ENCODE data around the gene CAP1. TPM values are rescaled to one million over a fixed set of nuclear protein-coding genes. Genes with fewer than 3 reads are reported as not detected.

Gene CAP1
- total and polyA plus RNA-seq, 9 of the 15 experiments (the other 6 are each of a cell fraction or from before 2014, with no cell fraction given): 230 to 658 (median 281) TPM

GRCh38 chr1:40039245-40039756 lies 1.2 kb upstream of the CAP1 start:
- 2% methylated on average over 10 of the region's 10 CpGs for WGBS (ENCODE audit: insufficient coverage, low coverage, missing lambda C conversion rate)
- Histone ChIP-seq H3K9ac (ENCODE audit: insufficient read depth in 1 of 2, low read depth in 2 of 2, low read length in 2 of 2) (peak overlapping the region; percentile 99), H3K9me1 (ENCODE audit: control insufficient read depth, insufficient read depth, low read length) (no peaks in the 10 kb centered on the region), H4K20me1 (replicated peaks; ENCODE audit: control insufficient read depth, insufficient read depth, low read length) (no peaks in the 10 kb centered on the region; the same call in 1 of the 2 replicates), H3K4me1 (replicated peaks in 1 of 2; ENCODE audit: control insufficient read depth in 2 of 2, insufficient read depth in 2 of 2, low read length in 2 of 2) (peaks cover 35 to 62% of the 10 kb centered on the region in 2 experiments), H2AFZ (ENCODE audit: low read depth, low read length) (peak overlapping the region; percentile 64), H3K79me2 (ENCODE audit: control insufficient read depth, insufficient read depth, low read length) (peaks cover 38% of the 10 kb centered on the region), H3K4me2 (ENCODE audit: insufficient read depth, low read length) (peak overlapping the region; percentile 97), H3K9me3 (replicated peaks; ENCODE audit: control insufficient read depth, insufficient read depth, low read depth, low read length) (no peaks in the 10 kb centered on the region), H3K4me3 (peak overlapping the region; percentile 91), H3K27ac (ENCODE audit: extremely low read depth, low read depth, low read length) (peak overlapping the region; percentile 99), H3K36me3 (ENCODE audit: control insufficient read depth, insufficient read depth, low read length) (peaks cover 24% of the 10 kb centered on the region), H3K27me3 (ENCODE audit: control insufficient read depth in 2 of 2, insufficient read depth in 2 of 2, low read length in 2 of 2) (no peaks in the 10 kb centered on the region)
- no TSS peak for BruUV-seq (replicated peaks)
- no peak for FAIRE-seq
- ATAC-seq: no peak
- POLR2A ChIA-PET: interaction anchor here (0.6 to 6.2 kb wide), 15 partner anchors 10 to 1326 kb away, joined by 3 to 72 read pairs (median 3); partner anchors contain the start of gene MYCL
- DNase-seq (ENCODE audit: extremely low read depth in 1 of 4, low spot score in 3 of 4): no peak
- intact Hi-C loops (cut with micrococcal nuclease) (no loop called here), in situ Hi-C loops (cut with MboI) (no loop called here)
- CTCF ChIA-PET (ENCODE audit: low intra/inter-chr PET ratio): no interaction called here
- TF ChIP-seq KLF10 (CRISPR knock-in tag; IDR thresholded peaks at IDR 0.05): 0 out of 2 replicates have a peak, but pooled peaks have one; percentile 24
- peak; percentile 87 for TF ChIP-seq MEIS2 (IDR thresholded peaks at IDR 0.05; ENCODE audit: partially characterized antibody)
- TF ChIP-seq NFXL1 (CRISPR knock-in tag; IDR thresholded peaks at IDR 0.05): 0 out of 2 replicates have a peak, but pooled peaks have one; percentile 26
- TF ChIP-seq MEF2D (tag; conservative IDR thresholded peaks at IDR 0.05; ENCODE audit: low read depth): peak; percentile 71
- TF ChIP-seq, protein P1, sequence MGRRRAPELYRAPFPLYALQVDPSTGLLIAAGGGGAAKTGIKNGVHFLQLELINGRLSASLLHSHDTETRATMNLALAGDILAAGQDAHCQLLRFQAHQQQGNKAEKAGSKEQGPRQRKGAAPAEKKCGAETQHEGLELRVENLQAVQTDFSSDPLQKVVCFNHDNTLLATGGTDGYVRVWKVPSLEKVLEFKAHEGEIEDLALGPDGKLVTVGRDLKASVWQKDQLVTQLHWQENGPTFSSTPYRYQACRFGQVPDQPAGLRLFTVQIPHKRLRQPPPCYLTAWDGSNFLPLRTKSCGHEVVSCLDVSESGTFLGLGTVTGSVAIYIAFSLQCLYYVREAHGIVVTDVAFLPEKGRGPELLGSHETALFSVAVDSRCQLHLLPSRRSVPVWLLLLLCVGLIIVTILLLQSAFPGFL (CRISPR knock-in tag; IDR thresholded peaks at IDR 0.05): peak; percentile 43; the same call in 1 of the 2 replicates
- peak; percentile 51; the same call in 1 of the 2 replicates for TF ChIP-seq NFIC (IDR thresholded peaks at IDR 0.05)
- no peak for TF ChIP-seq NCOA4 (IDR thresholded peaks at IDR 0.05; ENCODE audit: partially characterized antibody)
- no peak for TF ChIP-seq PRMT5 (CRISPR knock-in tag; IDR thresholded peaks at IDR 0.05)
- TF ChIP-seq, protein P2, sequence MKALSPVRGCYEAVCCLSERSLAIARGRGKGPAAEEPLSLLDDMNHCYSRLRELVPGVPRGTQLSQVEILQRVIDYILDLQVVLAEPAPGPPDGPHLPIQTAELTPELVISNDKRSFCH (CRISPR knock-in tag; IDR thresholded peaks at IDR 0.05): no peak
- TF ChIP-seq, protein P2 (tag; IDR thresholded peaks at IDR 0.05): 0 out of 2 replicates have a peak, but pooled peaks have one; percentile 18
- 0 out of 2 replicates have a peak, but pooled peaks have one; percentile 24 for TF ChIP-seq DPF2 (IDR thresholded peaks at IDR 0.05)
- TF ChIP-seq TGIF2 (CRISPR knock-in tag; IDR thresholded peaks at IDR 0.05): peak; percentile 78; the same call in 1 of the 2 replicates
- peak in 1 of 2 experiments; percentile 49; a peak in 1 of 4 replicates for TF ChIP-seq SIN3A (IDR thresholded peaks at IDR 0.05; ENCODE audit: borderline replicate concordance in 2 of 2, control insufficient read depth in 1 of 2, low read depth in 2 of 2, low read length in 2 of 2)
- TF ChIP-seq PTRF (tag; IDR thresholded peaks at IDR 0.05): 0 out of 2 replicates have a peak, but pooled peaks have one; percentile 46
- TF ChIP-seq ZNF589 (CRISPR knock-in tag; IDR thresholded peaks at IDR 0.05; ENCODE audit: low read depth): 0 out of 2 replicates have a peak, but pooled peaks have one; percentile 16
- TF ChIP-seq DDX20 (tag; IDR thresholded peaks at IDR 0.05; ENCODE audit: low read depth): peak; percentile 63
- TF ChIP-seq ZNF239 (CRISPR knock-in tag; IDR thresholded peaks at IDR 0.05): peak; percentile 44; the same call in 1 of the 2 replicates
- 0 out of 2 replicates have a peak, but pooled peaks have one; percentile 1 for TF ChIP-seq ZNF444 (CRISPR knock-in tag; IDR thresholded peaks at IDR 0.05)
- TF ChIP-seq KDM1A (IDR thresholded peaks at IDR 0.05): peak in 1 of 2 experiments; percentile 77; a peak in 2 of 4 replicates
- TF ChIP-seq HMBOX1 (IDR thresholded peaks at IDR 0.05): peak; percentile 21; the same call in 1 of the 2 replicates
- TF ChIP-seq TCFL5 (CRISPR knock-in tag; conservative IDR thresholded peaks at IDR 0.05): no peak
